Mesenchymal stem cell (in vitro differentiated cells and primary cell): ENCODE measurements around the gene HIVEP2.
A peak's percentile ranks its signal among the peaks of the same experiment; 100 is the strongest.

Experiments used
- DNase-seq: peaks from one replicate; pipeline ENCODE4 v3.0.0-alpha.2; 2013
- H2AFZ ChIP-seq: one replicate; pipeline ENCODE4 v1.6.1; 2013; ENCODE audit warnings: low read depth, mild to moderate bottlenecking, control low read depth, inconsistent platforms, low read length, moderate library complexity
- H2AK5ac ChIP-seq: 2 replicates; pipeline ENCODE4 v1.6.1; 2013; ENCODE audit warnings: low read length, moderate library complexity, mild to moderate bottlenecking, inconsistent platforms; ENCODE audit not compliant: severe bottlenecking
- H2BK120ac ChIP-seq: one replicate; pipeline ENCODE4 v1.6.1; 2013; ENCODE audit warnings: low read depth, mild to moderate bottlenecking, inconsistent platforms, low read length, moderate library complexity
- H2BK12ac ChIP-seq, 2 experiments: one replicate each; pipeline ENCODE4 v1.6.1; 2013; ENCODE audit warnings: inconsistent platforms in 2 of 2, low read length in 2 of 2, mild to moderate bottlenecking in 2 of 2, moderate library complexity in 2 of 2, control low read depth in 1 of 2
- H2BK15ac ChIP-seq: one replicate; pipeline ENCODE4 v1.6.1; 2013; ENCODE audit warnings: mild to moderate bottlenecking, low read depth, inconsistent platforms; ENCODE audit not compliant: poor library complexity, severe bottlenecking
- H2BK5ac ChIP-seq: 2 replicates; pipeline ENCODE4 v1.6.1; 2013; ENCODE audit warnings: low read depth, mild to moderate bottlenecking, low read length, control low read depth, inconsistent platforms; ENCODE audit not compliant: poor library complexity, severe bottlenecking
- H3K14ac ChIP-seq, 2 experiments: one replicate each; pipeline ENCODE4 v1.6.1; 2013; ENCODE audit warnings: inconsistent platforms in 2 of 2, low read length in 2 of 2, control low read depth in 1 of 2, mild to moderate bottlenecking in 1 of 2, moderate library complexity in 1 of 2
- H3K18ac ChIP-seq, 2 experiments: one replicate each; pipeline ENCODE4 v1.6.1; 2013; ENCODE audit warnings: inconsistent platforms in 2 of 2, low read length in 2 of 2, control low read depth in 1 of 2, low read depth in 1 of 2, mild to moderate bottlenecking in 1 of 2
- H3K23ac ChIP-seq, 2 experiments: one replicate each; pipeline ENCODE4 v1.6.1; 2013; ENCODE audit warnings: inconsistent platforms in 2 of 2, low read length in 2 of 2, mild to moderate bottlenecking in 2 of 2, moderate library complexity in 2 of 2, control low read depth in 1 of 2
- H3K27ac ChIP-seq: 2 replicates; pipeline ENCODE4 v1.5.1; 2013; ENCODE audit warnings: mild to moderate bottlenecking, moderate library complexity, low read length, control low read depth, inconsistent platforms; ENCODE audit not compliant: poor library complexity, severe bottlenecking
- H3K27me3 ChIP-seq, 2 experiments: 2 replicates each; pipeline versions ENCODE4 v1.6.1 to v1.7.0; 2013; ENCODE audit warnings: low read length in 2 of 2, mild to moderate bottlenecking in 2 of 2, moderate library complexity in 2 of 2, control low read depth in 1 of 2, inconsistent platforms in 1 of 2; ENCODE audit not compliant: control insufficient read depth in 1 of 2, insufficient read depth in 1 of 2
- H3K36me3 ChIP-seq, 2 experiments: 2 replicates each; pipeline versions ENCODE4 v1.6.1 to v1.7.0; 2013; ENCODE audit warnings: low read length in 2 of 2, control low read depth in 1 of 2, inconsistent platforms in 1 of 2, low read depth in 1 of 2, mild to moderate bottlenecking in 1 of 2; ENCODE audit not compliant: insufficient read depth in 2 of 2, control insufficient read depth in 1 of 2
- H3K4ac ChIP-seq, 2 experiments: one replicate each; pipeline ENCODE4 v1.6.1; 2013; ENCODE audit warnings: inconsistent platforms in 2 of 2, low read length in 2 of 2, mild to moderate bottlenecking in 2 of 2, moderate library complexity in 2 of 2, control low read depth in 1 of 2, low read depth in 1 of 2
- H3K4me1 ChIP-seq: 2 replicates; pipeline ENCODE4 v1.6.1; 2013; ENCODE audit warnings: low read depth, low read length, control low read depth; ENCODE audit not compliant: control insufficient read depth, insufficient read depth
- H3K4me2 ChIP-seq: 2 replicates; pipeline ENCODE4 v1.6.1; 2013; ENCODE audit warnings: low read length, mild to moderate bottlenecking, inconsistent platforms; ENCODE audit not compliant: poor library complexity, severe bottlenecking
- H3K4me3 ChIP-seq, 2 experiments: 2 replicates each; pipeline versions ENCODE4 v1.5.1 to v1.7.0; 2013; ENCODE audit warnings: low read length in 2 of 2, mild to moderate bottlenecking in 2 of 2, control low read depth in 1 of 2, low read depth in 1 of 2; ENCODE audit not compliant: insufficient read depth in 1 of 2
- H3K79me1 ChIP-seq: replicated peaks from 2 replicates; pipeline ENCODE4 v1.6.1; 2013; ENCODE audit warnings: mild to moderate bottlenecking, control low read depth, low read length, inconsistent platforms; ENCODE audit not compliant: poor library complexity, severe bottlenecking
- H3K9ac ChIP-seq: 2 replicates; pipeline ENCODE4 v1.7.0; 2013; ENCODE audit warnings: mild to moderate bottlenecking, low read length, moderate library complexity
- H3K9me3 ChIP-seq: 2 replicates; pipeline ENCODE4 v1.7.0; 2013; ENCODE audit warnings: mild to moderate bottlenecking, low read length; ENCODE audit not compliant: control insufficient read depth
- H4K8ac ChIP-seq: one replicate; pipeline ENCODE4 v1.6.1; 2013; ENCODE audit warnings: inconsistent platforms, mild to moderate bottlenecking, low read length, moderate library complexity
- H4K91ac ChIP-seq: one replicate; pipeline ENCODE4 v1.6.1; 2013; ENCODE audit warnings: mild to moderate bottlenecking, low read length, inconsistent platforms
- WGBS: methylation state at CpG from one replicate; pipeline ENCODE4 v1.1.7; 2013; ENCODE audit warnings: mixed read lengths; 5-methylcytosine and 5-hydroxymethylcytosine counted together

Gene HIVEP2

GRCh38 chr6:142853244-142854180 is 91.5 kb downstream of the HIVEP2 start:
- Histone ChIP-seq H3K36me3 (no peaks in the 10 kb centered on the region), H4K8ac (no peak overlapping the region), H3K23ac (no peak overlapping the region), H2AFZ (no peak overlapping the region), H2BK5ac (no peak overlapping the region), H3K14ac (no peak overlapping the region), H4K91ac (no peak overlapping the region), H3K18ac (no peak overlapping the region), H3K9me3 (no peaks in the 10 kb centered on the region), H2AK5ac (no peak overlapping the region), H3K4me2 (no peak overlapping the region), H3K4me3 (no peak overlapping the region), H3K9ac (no peak overlapping the region), H3K79me1 (peaks cover 16% of the 10 kb centered on the region), H2BK15ac (peak overlapping the region; percentile 26), H3K4ac (peak overlapping the region in 1 of 2 experiments; percentile 37), H3K4me1 (peaks cover 2% of the 10 kb centered on the region), H2BK12ac (no peak overlapping the region), H2BK120ac (no peak overlapping the region), H3K27ac (no peak overlapping the region), H3K27me3 (no peaks in the 10 kb centered on the region)
- WGBS, result 97% methylated on average over 4 of the region's 6 CpGs
- DNase-seq, result peak; percentile 63

- 83% methylated on average over 1 of the region's 2 CpGs for WGBS
- no peak overlapping the region for H3K14ac ChIP-seq
- H3K79me1 ChIP-seq, result peaks cover 7% of the 10 kb centered on the region
- H3K9me3 ChIP-seq, result no peaks in the 10 kb centered on the region
- H2BK120ac ChIP-seq, result no peak overlapping the region
- no peak overlapping the region for H2BK15ac ChIP-seq
- no peaks in the 10 kb centered on the region for H3K27me3 ChIP-seq
- no peak overlapping the region for H2AFZ ChIP-seq
- H3K4me3 ChIP-seq, result no peak overlapping the region
- H2BK5ac ChIP-seq, result no peak overlapping the region
- H3K4me1 ChIP-seq, result peaks cover 3% of the 10 kb centered on the region
- no peak overlapping the region for H3K18ac ChIP-seq
- H3K4me2 ChIP-seq, result no peak overlapping the region
- no peak overlapping the region for H4K91ac ChIP-seq
- H3K23ac ChIP-seq, result no peak overlapping the region
- no peak overlapping the region for H4K8ac ChIP-seq
- no peaks in the 10 kb centered on the region for H3K36me3 ChIP-seq
- H3K4ac ChIP-seq, result no peak overlapping the region
- no peak overlapping the region for H2BK12ac ChIP-seq
- no peak overlapping the region for H3K27ac ChIP-seq
- no peak overlapping the region for H2AK5ac ChIP-seq
- peak overlapping the region; percentile 51 for H3K9ac ChIP-seq
- no peak for DNase-seq
Observed at GRCh38 chr6:142851601-142852000, 93.4 kb downstream of the HIVEP2 start.

- no peak overlapping the region for H3K14ac ChIP-seq
- H3K4me2 ChIP-seq, result no peak overlapping the region
- H2BK15ac ChIP-seq, result no peak overlapping the region
- peak overlapping the region in 1 of 2 experiments; percentile 3 for H3K4me3 ChIP-seq
- H3K27ac ChIP-seq, result no peak overlapping the region
- H4K91ac ChIP-seq, result no peak overlapping the region
- no peak overlapping the region for H2BK120ac ChIP-seq
- no peak overlapping the region for H3K18ac ChIP-seq
- no peak overlapping the region for H4K8ac ChIP-seq
- WGBS, result 25% methylated on average over 3 of the region's 3 CpGs
- peak overlapping the region in 1 of 2 experiments; percentile 25 for H2BK12ac ChIP-seq
- H3K4ac ChIP-seq, result no peak overlapping the region
- peaks cover 5% of the 10 kb centered on the region for H3K4me1 ChIP-seq
- peak overlapping the region; percentile 51 for H3K9ac ChIP-seq
- peaks cover 4% of the 10 kb centered on the region for H3K79me1 ChIP-seq
- H3K9me3 ChIP-seq, result no peaks in the 10 kb centered on the region
- H2AK5ac ChIP-seq, result no peak overlapping the region
- H2BK5ac ChIP-seq, result no peak overlapping the region
- no peak overlapping the region for H3K23ac ChIP-seq
- no peaks in the 10 kb centered on the region for H3K36me3 ChIP-seq
- no peak overlapping the region for H2AFZ ChIP-seq
- no peaks in the 10 kb centered on the region for H3K27me3 ChIP-seq
- DNase-seq, result peak; percentile 65
Observed at GRCh38 chr6:142850679-142851423, 94.1 kb downstream of the HIVEP2 start.

GRCh38 chr6:142848976-142849375 is 96.0 kb downstream of the HIVEP2 start:
- H2BK12ac ChIP-seq, result no peak overlapping the region
- H4K91ac ChIP-seq, result no peak overlapping the region
- peaks cover 5% of the 10 kb centered on the region for H3K79me1 ChIP-seq
- H3K14ac ChIP-seq, result no peak overlapping the region
- no peak overlapping the region for H3K4ac ChIP-seq
- H3K4me2 ChIP-seq, result no peak overlapping the region
- H2BK5ac ChIP-seq, result no peak overlapping the region
- H3K4me3 ChIP-seq, result no peak overlapping the region
- H4K8ac ChIP-seq, result no peak overlapping the region
- no peak overlapping the region for H3K18ac ChIP-seq
- no peak overlapping the region for H3K9ac ChIP-seq
- H2BK120ac ChIP-seq, result no peak overlapping the region
- no peak overlapping the region for H2AK5ac ChIP-seq
- H3K4me1 ChIP-seq, result peaks cover 11% of the 10 kb centered on the region
- no peak for DNase-seq
- H3K36me3 ChIP-seq, result no peaks in the 10 kb centered on the region
- no peak overlapping the region for H3K23ac ChIP-seq
- H3K9me3 ChIP-seq, result no peaks in the 10 kb centered on the region
- H2AFZ ChIP-seq, result no peak overlapping the region
- no peak overlapping the region for H3K27ac ChIP-seq
- 94% methylated on average over 3 of the region's 3 CpGs for WGBS
- no peak overlapping the region for H2BK15ac ChIP-seq
- H3K27me3 ChIP-seq, result no peaks in the 10 kb centered on the region
